Trophoblast cell (in vitro differentiated cells and primary cell): ENCODE measurements around the gene OBI1.

Experiments used
- DNase-seq, 2 donors: peaks; one replicate each; pipeline ENCODE4 v3.0.0-alpha.2; 2016
- H2AFZ ChIP-seq: 2 replicates; pipeline ENCODE4 v1.6.1; 2013; ENCODE audit warnings: low read length, moderate library complexity, mild to moderate bottlenecking; ENCODE audit not compliant: insufficient read depth, poor library complexity
- H2AK5ac ChIP-seq: 2 replicates; pipeline ENCODE4 v1.6.1; 2013; ENCODE audit warnings: mild to moderate bottlenecking, low read length
- H2BK120ac ChIP-seq: 2 replicates; pipeline ENCODE4 v1.6.1; 2013; ENCODE audit warnings: low read length, mild to moderate bottlenecking, moderate library complexity; ENCODE audit not compliant: insufficient read depth, poor library complexity
- H2BK12ac ChIP-seq: 2 replicates; pipeline ENCODE4 v1.6.1; 2013; ENCODE audit warnings: mild to moderate bottlenecking, low read length, moderate library complexity
- H2BK5ac ChIP-seq: 2 replicates; pipeline ENCODE4 v1.6.1; 2013; ENCODE audit warnings: low read length, low read depth, moderate library complexity, mild to moderate bottlenecking; ENCODE audit not compliant: poor library complexity
- H3K14ac ChIP-seq: 2 replicates; pipeline ENCODE4 v1.6.1; 2013; ENCODE audit warnings: mild to moderate bottlenecking, low read length
- H3K18ac ChIP-seq: 2 replicates; pipeline ENCODE4 v1.6.1; 2013; ENCODE audit warnings: mild to moderate bottlenecking, low read length
- H3K23ac ChIP-seq: 2 replicates; pipeline ENCODE4 v1.6.1; 2013; ENCODE audit warnings: low read length
- H3K27ac ChIP-seq: 2 replicates; pipeline ENCODE4 v1.5.1; 2013; ENCODE audit warnings: low read depth, mild to moderate bottlenecking, inconsistent platforms, low read length, moderate library complexity
- H3K27me3 ChIP-seq: 2 replicates; pipeline ENCODE4 v1.6.1; 2013; ENCODE audit warnings: inconsistent platforms, mild to moderate bottlenecking, low read length, moderate library complexity; ENCODE audit not compliant: insufficient read depth
- H3K36me3 ChIP-seq, 2 experiments: 1 replicate in 1 of 2; 2 replicates in 1 of 2; pipeline ENCODE4 v1.6.1; 2013; ENCODE audit warnings: low read length in 2 of 2, mild to moderate bottlenecking in 2 of 2, moderate library complexity in 1 of 2; ENCODE audit not compliant: insufficient read depth in 2 of 2, control insufficient read depth in 1 of 2
- H3K4ac ChIP-seq: 2 replicates; pipeline ENCODE4 v1.6.1; 2013; ENCODE audit warnings: low read depth, mild to moderate bottlenecking, low read length, moderate library complexity
- H3K4me1 ChIP-seq, 2 experiments: 1 replicate in 1 of 2; 2 replicates in 1 of 2; pipeline ENCODE4 v1.6.1; 2013; ENCODE audit warnings: low read length in 2 of 2, mild to moderate bottlenecking in 2 of 2, moderate library complexity in 1 of 2; ENCODE audit not compliant: insufficient read depth in 2 of 2, control insufficient read depth in 1 of 2
- H3K4me2 ChIP-seq: 2 replicates; pipeline ENCODE4 v1.6.1; 2013; ENCODE audit warnings: inconsistent platforms, mild to moderate bottlenecking, low read length, moderate library complexity
- H3K4me3 ChIP-seq: 2 replicates; pipeline ENCODE4 v1.5.1; 2013; ENCODE audit warnings: mild to moderate bottlenecking, low read depth, low read length, inconsistent platforms
- H3K79me1 ChIP-seq: one replicate; pipeline ENCODE4 v1.6.1; 2013; ENCODE audit warnings: low read length
- H3K79me2 ChIP-seq: 2 replicates; pipeline ENCODE4 v1.6.1; 2013; ENCODE audit warnings: low read length, mild to moderate bottlenecking; ENCODE audit not compliant: control insufficient read depth, insufficient read depth, poor library complexity
- H3K9ac ChIP-seq: 2 replicates; pipeline ENCODE4 v1.6.1; 2013; ENCODE audit warnings: mild to moderate bottlenecking, low read length
- H3K9me3 ChIP-seq: 2 replicates; pipeline ENCODE4 v1.6.1; 2013; ENCODE audit warnings: low read depth, mild to moderate bottlenecking, control low read depth, inconsistent platforms, low read length; ENCODE audit not compliant: insufficient read depth
- H4K12ac ChIP-seq: 2 replicates; pipeline ENCODE4 v1.6.1; 2013; ENCODE audit warnings: low read depth, mild to moderate bottlenecking, low read length, moderate library complexity
- H4K8ac ChIP-seq: 2 replicates; pipeline ENCODE4 v1.6.1; 2013; ENCODE audit warnings: low read depth, mild to moderate bottlenecking, low read length, moderate library complexity
- H4K91ac ChIP-seq: one replicate; pipeline ENCODE4 v1.6.1; 2013; ENCODE audit warnings: low read depth, mild to moderate bottlenecking, low read length, moderate library complexity
- WGBS: extraction: QIAGEN DNeasy Blood & Tissue Kit; methylation state at CpG from one replicate; pipeline ENCODE4 v1.1.7; 2013; ENCODE audit warnings: missing lambda C conversion rate; ENCODE audit not compliant: insufficient read length, insufficient coverage; ENCODE audit errors: extremely low coverage; 5-methylcytosine and 5-hydroxymethylcytosine counted together

The OBI1 gene

GRCh38 chr13:78606471-78607408 is 52.2 kb downstream of the OBI1 start:
- H3K79me1 ChIP-seq: no peaks in the 10 kb centered on the region
- H2BK120ac ChIP-seq: no peak overlapping the region

GRCh38 chr13:78604782-78605611 is 54.0 kb downstream of the OBI1 start:
- Histone ChIP-seq H4K91ac (no peak overlapping the region), H2BK120ac (no peak overlapping the region), H3K9ac (no peak overlapping the region), H2AFZ (no peak overlapping the region), H4K12ac (no peak overlapping the region), H3K4me3 (no peak overlapping the region), H3K9me3 (peaks cover 16% of the 10 kb centered on the region), H3K23ac (no peak overlapping the region), H3K36me3 (no peaks in the 10 kb centered on the region), H3K18ac (no peak overlapping the region), H2BK12ac (no peak overlapping the region), H3K27me3 (peaks cover 93% of the 10 kb centered on the region), H3K4me2 (no peak overlapping the region), H3K4me1 (peaks cover 23 to 31% of the 10 kb centered on the region in 2 experiments), H2AK5ac (no peak overlapping the region), H3K4ac (no peak overlapping the region), H4K8ac (no peak overlapping the region), H2BK5ac (no peak overlapping the region), H3K79me2 (no peaks in the 10 kb centered on the region), H3K79me1 (no peaks in the 10 kb centered on the region), H3K14ac (no peak overlapping the region), H3K27ac (no peak overlapping the region)
- WGBS: no CpG with 5 or more reads among the region's 20 CpGs
- DNase-seq: no peak

More at GRCh38 chr13:78606471-78607408, 52.2 kb downstream of the OBI1 start:
- no peaks in the 10 kb centered on the region for H3K79me2 ChIP-seq
- no peak overlapping the region for H3K4me2 ChIP-seq
- H3K9ac ChIP-seq: no peak overlapping the region
- H3K4ac ChIP-seq: no peak overlapping the region
- no peak overlapping the region for H3K14ac ChIP-seq
- no peak overlapping the region for H4K8ac ChIP-seq
- no peak overlapping the region for H3K23ac ChIP-seq
- H2BK12ac ChIP-seq: no peak overlapping the region
- no peak overlapping the region for H3K4me3 ChIP-seq
- no CpG with 5 or more reads among the region's 30 CpGs for WGBS
- no peak overlapping the region for H4K12ac ChIP-seq
- peaks cover 11% of the 10 kb centered on the region for H3K9me3 ChIP-seq
- no peak overlapping the region for H2AFZ ChIP-seq
- no peaks in the 10 kb centered on the region for H3K36me3 ChIP-seq
- H3K18ac ChIP-seq: no peak overlapping the region
- H3K4me1 ChIP-seq: peaks cover 17 to 26% of the 10 kb centered on the region in 2 experiments
- H3K27me3 ChIP-seq: peaks cover 83% of the 10 kb centered on the region
- H2BK5ac ChIP-seq: no peak overlapping the region
- no peak for DNase-seq
- H3K27ac ChIP-seq: no peak overlapping the region
- H4K91ac ChIP-seq: no peak overlapping the region
- H2AK5ac ChIP-seq: no peak overlapping the region

GRCh38 chr13:78603240-78603957 is 55.6 kb downstream of the OBI1 start, which contains the start of gene POU4F1:
TSS of gene POU4F1 (minus strand) at chr13:78603552. CDS start at chr13:78603326, 226 bp downstream.
- H3K9ac ChIP-seq: no peak within 1 kb of the TSS
- H3K9me3 ChIP-seq: peaks cover 13% of the 10 kb centered on the region
- H4K12ac ChIP-seq: no peak within 1 kb of the TSS
- no peak within 1 kb of the TSS for H3K4ac ChIP-seq
- H3K4me3 ChIP-seq: peak within 1 kb of the TSS; percentile 69
- H2BK120ac ChIP-seq: no peak within 1 kb of the TSS
- no peaks in the 10 kb centered on the region for H3K79me1 ChIP-seq
- H2BK5ac ChIP-seq: no peak within 1 kb of the TSS
- H3K36me3 ChIP-seq: no peaks in the 10 kb centered on the region
- H3K4me2 ChIP-seq: peak within 1 kb of the TSS; percentile 75
- H3K14ac ChIP-seq: no peak within 1 kb of the TSS
- WGBS: no CpG with 5 or more reads among the region's 80 CpGs
- H2AFZ ChIP-seq: peak within 1 kb of the TSS; percentile 84
- no peak within 1 kb of the TSS for H3K23ac ChIP-seq
- DNase-seq: peak; percentile 11 to 45
- peaks cover 13 to 22% of the 10 kb centered on the region in 2 experiments for H3K4me1 ChIP-seq
- no peak within 1 kb of the TSS for H2BK12ac ChIP-seq
- H4K8ac ChIP-seq: no peak within 1 kb of the TSS
- no peak within 1 kb of the TSS for H3K18ac ChIP-seq
- H4K91ac ChIP-seq: no peak within 1 kb of the TSS
- H3K27ac ChIP-seq: no peak within 1 kb of the TSS
- no peak within 1 kb of the TSS for H2AK5ac ChIP-seq
- peaks cover 87% of the 10 kb centered on the region for H3K27me3 ChIP-seq
- no peaks in the 10 kb centered on the region for H3K79me2 ChIP-seq
